ENCODE measurements around the gene DLG2. TPM values are rescaled to one million over a fixed set of nuclear protein-coding genes. Genes with fewer than 3 reads are reported as not detected.

Gene DLG2
- total RNA-seq, 1 donor from 2014 or later, result 2.8 TPM

- DNase-seq (ENCODE audit: low spot score), result no peak
Measured at GRCh38 chr11:84922836-84923235, 704.3 kb downstream of the DLG2 start.

GRCh38 chr11:84922212-84922805 lies 704.8 kb downstream of the DLG2 start:
- no peak for DNase-seq (ENCODE audit: low spot score)

- no peak for DNase-seq (ENCODE audit: low spot score)
Measured at GRCh38 chr11:84914511-84914910, 712.6 kb downstream of the DLG2 start.

- no peak for DNase-seq (ENCODE audit: low spot score)
Measured at GRCh38 chr11:84909740-84910139, 717.4 kb downstream of the DLG2 start.

- no peak for DNase-seq (ENCODE audit: low spot score)
Measured at GRCh38 chr11:84906995-84907394, 720.1 kb downstream of the DLG2 start.

GRCh38 chr11:84905411-84905810 lies 721.7 kb downstream of the DLG2 start:
- DNase-seq (ENCODE audit: low spot score), result no peak

GRCh38 chr11:84902445-84902844 lies 724.7 kb downstream of the DLG2 start:
- no peak for DNase-seq (ENCODE audit: low spot score)

GRCh38 chr11:84901991-84902390 lies 725.2 kb downstream of the DLG2 start:
- no peak for DNase-seq (ENCODE audit: low spot score)

GRCh38 chr11:84899740-84900139 lies 727.4 kb downstream of the DLG2 start:
- DNase-seq (ENCODE audit: low spot score), result no peak

GRCh38 chr11:84899134-84899533 lies 728.0 kb downstream of the DLG2 start:
- DNase-seq (ENCODE audit: low spot score), result no peak

- no peak for DNase-seq (ENCODE audit: low spot score)
Measured at GRCh38 chr11:84894666-84895065, 732.5 kb downstream of the DLG2 start.

- DNase-seq (ENCODE audit: low spot score), result no peak
Measured at GRCh38 chr11:84890676-84891075, 736.5 kb downstream of the DLG2 start.

GRCh38 chr11:84889556-84889955 lies 737.6 kb downstream of the DLG2 start:
- DNase-seq (ENCODE audit: low spot score), result no peak

GRCh38 chr11:84887055-84887629 lies 740.0 kb downstream of the DLG2 start:
- no peak for DNase-seq (ENCODE audit: low spot score)

GRCh38 chr11:84886344-84886743 lies 740.8 kb downstream of the DLG2 start:
- DNase-seq (ENCODE audit: low spot score), result no peak

- DNase-seq (ENCODE audit: low spot score), result no peak
Measured at GRCh38 chr11:84884836-84885235, 742.3 kb downstream of the DLG2 start.

- DNase-seq (ENCODE audit: low spot score), result no peak
Measured at GRCh38 chr11:84882056-84882455, 745.1 kb downstream of the DLG2 start.

- DNase-seq (ENCODE audit: low spot score), result no peak
Measured at GRCh38 chr11:84871116-84871515, 756.0 kb downstream of the DLG2 start.

GRCh38 chr11:84870486-84870885 lies 756.7 kb downstream of the DLG2 start:
- no peak for DNase-seq (ENCODE audit: low spot score)

GRCh38 chr11:84866922-84867321 lies 760.2 kb downstream of the DLG2 start:
- DNase-seq (ENCODE audit: low spot score), result no peak

GRCh38 chr11:84865791-84866535 lies 761.2 kb downstream of the DLG2 start:
- no peak for DNase-seq (ENCODE audit: low spot score)

- DNase-seq (ENCODE audit: low spot score), result no peak
Measured at GRCh38 chr11:84865257-84865656, 761.9 kb downstream of the DLG2 start.

- no peak for DNase-seq (ENCODE audit: low spot score)
Measured at GRCh38 chr11:84857746-84858145, 769.4 kb downstream of the DLG2 start.

Data from mesenteric fat pad (tissue), 1 donor.